HG02623 (cell line): Measurements from ENCODE around the gene UFSP2.

Experiments
- ATAC-seq: cut with Tn5 transposase; IDR thresholded peaks from one replicate; pipeline ENCODE4 v1.9.1; 2021; ENCODE audit warnings: moderate library complexity; ENCODE audit not compliant: unreplicated experiment

UFSP2 gene

GRCh38 chr4:185429660-185430059 is 3.9 kb upstream of the UFSP2 start:
- no peak for ATAC-seq

- ATAC-seq = no peak
Measured at GRCh38 chr4:185426960-185427688, 1.4 kb upstream of the UFSP2 start.

DNA sequence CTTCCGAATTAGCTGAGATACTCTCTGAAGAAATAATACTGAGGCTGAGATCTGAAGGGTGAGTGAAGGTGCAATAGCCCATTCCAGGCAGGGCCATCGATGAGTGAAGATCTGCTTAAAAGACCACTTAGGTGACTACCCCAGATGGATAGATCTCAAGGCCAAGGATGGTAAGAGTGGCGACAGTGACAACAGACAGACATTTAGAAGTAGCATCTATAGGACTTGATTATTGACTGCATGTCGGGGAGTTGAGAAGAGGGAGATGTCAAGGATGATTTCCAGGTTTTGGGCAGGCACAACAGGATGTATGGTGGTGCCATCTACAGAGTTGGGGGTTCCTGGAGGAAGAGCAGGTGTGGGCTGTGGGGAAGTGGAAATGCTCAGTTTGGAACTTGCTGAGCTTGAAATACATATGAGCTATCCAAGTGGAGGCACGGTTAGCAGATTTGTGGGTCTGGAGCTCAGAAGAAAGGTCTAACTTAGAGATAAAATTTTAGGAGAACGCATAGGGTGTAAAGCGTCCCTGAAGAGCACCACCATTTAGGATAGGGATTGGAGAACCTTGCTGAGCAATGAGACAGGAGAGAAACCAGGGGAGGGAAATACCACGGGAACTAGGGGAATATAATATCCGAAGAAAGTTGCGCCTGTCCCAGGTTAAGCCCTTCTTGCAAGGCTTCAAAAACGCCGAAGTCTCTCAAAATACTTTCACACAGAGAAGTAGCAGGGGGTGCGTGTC is 688 bp downstream of the UFSP2 start:
- no peak for ATAC-seq

DNA sequence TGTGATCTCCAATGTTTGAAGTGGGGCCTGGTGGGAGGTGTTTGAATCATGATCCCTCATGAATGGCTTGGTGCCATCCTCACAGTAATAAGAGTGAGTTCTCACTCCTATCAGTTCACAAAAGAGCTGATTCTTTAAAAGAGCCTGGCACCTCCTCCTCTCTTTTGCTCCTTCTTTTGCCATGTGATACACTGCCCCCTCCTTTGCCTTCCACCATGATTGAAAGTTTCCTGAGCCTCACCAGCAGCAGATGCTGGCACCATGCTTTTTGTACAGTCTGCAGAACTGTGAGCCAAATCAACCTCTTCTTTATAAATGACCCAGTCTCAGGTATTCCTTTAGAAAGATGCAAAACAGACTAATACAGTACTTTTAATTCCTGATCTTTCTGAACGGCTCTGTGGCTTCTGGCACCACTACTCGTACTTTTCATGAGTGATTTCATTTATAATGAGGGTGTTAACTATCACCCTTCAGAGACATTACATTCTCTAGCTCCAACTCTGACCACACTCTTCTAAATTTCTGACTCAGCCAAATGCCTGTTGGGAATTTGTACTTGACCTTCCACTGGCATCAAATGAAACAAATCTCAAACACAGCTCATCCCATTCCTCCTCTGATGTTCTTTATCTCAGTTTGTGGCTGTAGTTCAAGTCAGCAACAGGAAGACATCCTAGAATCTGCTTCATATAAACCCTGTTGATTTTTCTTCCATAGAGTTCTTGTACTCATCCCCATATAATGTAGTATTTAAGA is 4.2 kb downstream of the UFSP2 start:
- no peak for ATAC-seq

DNA sequence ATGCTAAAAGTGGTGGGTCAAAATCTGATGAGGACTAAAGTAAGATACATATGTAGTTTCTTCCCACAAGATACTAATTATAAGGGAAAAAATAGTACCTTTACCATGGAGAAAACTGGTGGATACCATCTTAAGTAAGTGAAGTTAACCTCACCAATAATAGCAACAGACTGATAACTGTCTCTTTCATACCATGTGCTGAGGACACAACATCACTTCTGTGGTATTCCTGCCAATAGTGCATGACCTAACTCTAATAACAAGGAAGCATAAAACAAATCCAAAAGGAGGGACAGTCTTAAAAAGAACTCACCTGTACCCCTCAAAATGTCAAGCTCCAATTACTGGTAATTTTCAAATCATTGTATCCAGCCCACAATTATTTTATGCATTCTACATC is 8.8 kb downstream of the UFSP2 start:
- no peak for ATAC-seq

DNA sequence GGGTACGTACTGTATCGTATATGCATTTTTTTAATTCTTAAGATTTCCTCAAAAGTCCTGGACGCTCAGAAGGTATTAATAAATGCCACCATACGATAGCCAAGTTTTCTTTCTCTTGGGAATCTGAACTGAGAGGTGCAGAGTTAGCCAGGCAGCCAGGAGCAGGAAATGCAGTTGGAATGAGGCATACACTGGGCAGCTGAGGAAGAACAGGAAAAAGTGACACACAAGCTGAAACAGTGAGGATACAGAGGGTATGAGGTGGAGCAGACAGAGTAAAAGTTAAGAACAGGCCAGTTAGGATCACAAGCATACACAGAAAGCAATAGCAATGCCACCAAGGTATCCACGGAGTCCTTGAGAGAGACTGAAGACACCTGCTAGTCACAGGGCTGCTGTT is 13.4 kb downstream of the UFSP2 start:
- no peak for ATAC-seq

DNA sequence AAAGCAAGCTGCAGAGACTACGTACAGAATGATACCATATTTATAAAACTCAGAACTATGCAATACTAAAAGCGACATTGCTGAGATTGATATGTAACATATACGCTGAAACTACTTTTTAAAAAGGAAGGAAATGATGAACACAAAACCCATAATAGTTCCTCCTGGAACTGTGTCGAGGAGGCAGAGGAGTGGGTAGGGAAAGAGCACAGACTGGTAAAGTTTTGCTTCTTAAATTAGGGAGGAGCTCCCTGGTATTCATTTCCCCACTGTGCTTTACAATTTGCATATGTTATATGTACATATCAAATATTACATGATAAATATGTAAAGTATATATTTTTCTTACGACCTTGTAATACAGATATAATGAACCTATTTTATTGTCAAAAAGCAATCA is 13.9 kb downstream of the UFSP2 start:
- no peak for ATAC-seq

DNA sequence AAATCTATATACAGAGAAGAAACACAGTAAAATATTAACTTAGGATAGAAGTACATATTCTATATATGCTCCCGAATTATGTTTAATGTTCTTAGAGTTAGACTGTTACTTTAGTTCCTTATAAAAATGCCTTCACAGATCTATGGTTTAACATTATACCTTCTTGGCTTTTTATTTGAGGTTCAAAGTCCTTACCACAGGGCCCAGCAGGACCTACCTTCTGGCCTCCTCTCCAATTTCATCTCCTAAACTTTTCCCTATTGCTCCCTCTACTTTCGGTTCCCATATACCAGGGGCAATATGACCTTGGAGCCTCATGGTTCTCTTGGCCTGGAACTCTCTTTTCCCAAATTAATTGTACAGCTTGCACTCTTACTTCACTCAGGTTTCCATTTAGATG is 17.3 kb downstream of the UFSP2 start:
- no peak for ATAC-seq

- peak; percentile 54 for ATAC-seq
Measured at GRCh38 chr4:185405296-185405999, 20.3 kb downstream of the UFSP2 start.

DNA sequence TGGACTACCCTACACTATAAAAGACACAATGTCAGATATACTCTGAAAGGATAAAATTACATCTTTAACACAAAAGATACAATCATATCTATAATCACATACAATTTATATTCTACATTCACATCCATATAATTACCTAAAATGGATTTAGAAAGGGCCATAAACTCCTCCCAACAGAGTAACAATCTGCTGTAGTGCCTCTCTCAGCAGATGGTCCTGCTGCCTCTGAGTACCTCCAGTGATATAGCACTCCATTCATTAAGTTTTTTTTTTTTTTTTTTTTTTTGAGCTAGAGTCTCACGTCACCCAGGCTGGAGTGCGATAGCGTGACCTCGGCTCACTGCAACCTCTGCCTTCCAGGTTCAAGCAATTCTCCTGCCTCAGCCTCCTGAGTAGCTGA is 21.7 kb downstream of the UFSP2 start:
- ATAC-seq = no peak

- no peak for ATAC-seq
Measured at GRCh38 chr4:185399466-185399865, 26.3 kb downstream of the UFSP2 start.

DNA sequence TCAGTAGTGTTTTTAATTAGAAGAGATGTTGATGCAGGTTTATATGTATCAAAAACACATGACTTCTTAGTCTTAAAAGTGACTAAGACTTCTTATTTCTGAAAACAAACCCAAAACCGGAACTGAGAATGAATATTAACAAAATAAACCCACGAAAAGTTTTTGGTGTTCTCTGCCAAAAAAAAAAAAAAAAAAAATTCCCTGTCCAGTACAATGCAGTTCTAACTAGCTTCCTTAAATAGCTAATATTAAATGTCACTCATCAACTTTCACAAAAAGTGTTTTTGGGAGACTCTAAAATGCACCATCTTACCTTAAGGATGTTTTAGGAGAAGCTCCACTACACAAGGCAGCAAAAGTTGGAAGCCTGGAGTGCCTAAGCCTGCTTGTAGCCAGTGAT is 27.1 kb downstream of the UFSP2 start:
- ATAC-seq = no peak

- ATAC-seq = no peak
Measured at GRCh38 chr4:185396724-185397385, 28.9 kb downstream of the UFSP2 start, which contains the start of gene ANKRD37. ANKRD37 (plus strand) TSS chr4:185396841; CDS start chr4:185396924, 83 bp downstream.

- ATAC-seq = peak; percentile 77
Measured at GRCh38 chr4:185395956-185396723, 29.6 kb downstream of the UFSP2 start.

- ATAC-seq = no peak
Measured at GRCh38 chr4:185395238-185395955, 30.4 kb downstream of the UFSP2 start, which contains the start of gene LRP2BP. LRP2BP (minus strand) TSS chr4:185395924; CDS start chr4:185378186, 17,738 bp downstream.

GRCh38 chr4:185394568-185395237 is 31.1 kb downstream of the UFSP2 start:
- no peak for ATAC-seq

DNA sequence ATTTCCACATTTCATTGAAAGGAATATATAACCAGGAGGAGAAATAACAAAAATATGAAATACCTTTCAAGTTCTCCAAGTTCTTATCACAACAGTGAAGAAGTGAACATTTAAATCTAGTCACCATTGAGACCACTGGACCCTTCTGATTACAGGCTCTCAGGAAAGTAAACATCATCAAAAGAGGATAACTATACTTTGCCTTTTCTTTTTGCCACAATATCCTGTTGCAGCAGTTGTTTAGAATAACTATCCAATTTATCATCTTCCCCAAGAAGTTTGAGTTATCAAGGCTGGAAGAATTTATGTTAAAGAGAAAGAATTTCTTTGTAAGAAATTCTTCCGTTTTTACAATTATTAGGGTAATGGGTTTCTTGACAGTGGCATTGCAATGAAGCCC is 33.6 kb downstream of the UFSP2 start:
- ATAC-seq = no peak

- ATAC-seq = no peak
Measured at GRCh38 chr4:185390941-185391340, 34.8 kb downstream of the UFSP2 start.
